ENCODE measurements around the gene HMCN1.

The HMCN1 gene

DNA sequence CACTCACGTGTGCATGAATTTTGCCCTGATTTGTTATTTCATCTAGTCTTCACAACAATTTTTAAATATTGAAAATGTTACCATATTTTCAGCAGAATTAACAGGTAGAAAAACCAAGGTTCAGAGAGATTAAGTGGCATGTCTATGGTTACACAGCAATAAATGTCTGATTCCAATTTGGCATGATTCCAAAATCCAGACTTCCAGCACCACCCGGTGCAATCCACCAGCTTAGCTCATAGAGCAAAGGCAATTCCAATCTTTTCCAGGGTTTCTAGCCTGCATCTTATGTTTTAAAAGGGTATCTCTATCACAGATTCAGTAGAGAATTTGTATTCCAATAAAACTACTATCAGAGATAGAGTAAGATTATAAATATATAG, 479.0 kb downstream of the HMCN1 start:
- TF ChIP-seq POLR2A (IDR thresholded peaks at IDR 0.05; ENCODE audit: extremely low read depth, insufficient read length) (no peak), MAX (IDR thresholded peaks at IDR 0.05; ENCODE audit: low read depth, low read length) (no peak), MYC (IDR thresholded peaks at IDR 0.05; ENCODE audit: low read depth, low read length) (no peak)
- no peak for DNase-seq (ENCODE audit: low read depth)
- no peak overlapping the region for H3K4me3 ChIP-seq (ENCODE audit: low read depth, low read length)

GRCh38 chr1:186214791-186215190, 480.6 kb downstream of the HMCN1 start:
- TF ChIP-seq, protein P1, sequence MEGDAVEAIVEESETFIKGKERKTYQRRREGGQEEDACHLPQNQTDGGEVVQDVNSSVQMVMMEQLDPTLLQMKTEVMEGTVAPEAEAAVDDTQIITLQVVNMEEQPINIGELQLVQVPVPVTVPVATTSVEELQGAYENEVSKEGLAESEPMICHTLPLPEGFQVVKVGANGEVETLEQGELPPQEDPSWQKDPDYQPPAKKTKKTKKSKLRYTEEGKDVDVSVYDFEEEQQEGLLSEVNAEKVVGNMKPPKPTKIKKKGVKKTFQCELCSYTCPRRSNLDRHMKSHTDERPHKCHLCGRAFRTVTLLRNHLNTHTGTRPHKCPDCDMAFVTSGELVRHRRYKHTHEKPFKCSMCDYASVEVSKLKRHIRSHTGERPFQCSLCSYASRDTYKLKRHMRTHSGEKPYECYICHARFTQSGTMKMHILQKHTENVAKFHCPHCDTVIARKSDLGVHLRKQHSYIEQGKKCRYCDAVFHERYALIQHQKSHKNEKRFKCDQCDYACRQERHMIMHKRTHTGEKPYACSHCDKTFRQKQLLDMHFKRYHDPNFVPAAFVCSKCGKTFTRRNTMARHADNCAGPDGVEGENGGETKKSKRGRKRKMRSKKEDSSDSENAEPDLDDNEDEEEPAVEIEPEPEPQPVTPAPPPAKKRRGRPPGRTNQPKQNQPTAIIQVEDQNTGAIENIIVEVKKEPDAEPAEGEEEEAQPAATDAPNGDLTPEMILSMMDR (IDR thresholded peaks at IDR 0.05; ENCODE audit: low read depth, low read length): no peak
- TF ChIP-seq MYC (IDR thresholded peaks at IDR 0.05; ENCODE audit: low read depth, low read length) (no peak), POLR2A (IDR thresholded peaks at IDR 0.05; ENCODE audit: extremely low read depth, insufficient read length) (no peak), MAX (IDR thresholded peaks at IDR 0.05; ENCODE audit: low read depth, low read length) (no peak)
- no peak overlapping the region for H3K4me3 ChIP-seq (ENCODE audit: low read depth, low read length)
- no peak for DNase-seq (ENCODE audit: low read depth)

DNA sequence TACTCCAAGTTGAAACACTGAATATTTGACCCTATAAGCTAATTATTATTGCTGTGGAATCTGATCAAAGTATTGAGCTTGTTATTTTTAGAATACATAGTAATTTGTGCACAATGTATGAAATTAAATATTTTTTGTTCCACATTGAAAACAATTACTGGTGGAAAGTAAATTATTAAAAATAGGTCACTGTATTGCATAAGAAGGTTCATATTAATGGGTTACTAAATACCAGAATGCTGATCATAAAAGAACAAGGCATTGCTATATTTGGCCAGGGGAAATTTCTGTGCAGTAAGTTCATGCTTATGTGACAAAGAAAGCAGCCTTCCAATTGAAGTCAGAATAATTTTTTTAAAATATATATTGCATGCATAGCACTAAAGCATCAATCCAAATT, 481.4 kb downstream of the HMCN1 start:
- H3K4me3 ChIP-seq (ENCODE audit: low read depth, low read length): no peak overlapping the region
- DNase-seq (ENCODE audit: low read depth): no peak
- TF ChIP-seq, protein P1 (IDR thresholded peaks at IDR 0.05; ENCODE audit: low read depth, low read length): no peak
- TF ChIP-seq MAX (IDR thresholded peaks at IDR 0.05; ENCODE audit: low read depth, low read length) (no peak), POLR2A (IDR thresholded peaks at IDR 0.05; ENCODE audit: extremely low read depth, insufficient read length) (no peak), MYC (IDR thresholded peaks at IDR 0.05; ENCODE audit: low read depth, low read length) (no peak)

DNA sequence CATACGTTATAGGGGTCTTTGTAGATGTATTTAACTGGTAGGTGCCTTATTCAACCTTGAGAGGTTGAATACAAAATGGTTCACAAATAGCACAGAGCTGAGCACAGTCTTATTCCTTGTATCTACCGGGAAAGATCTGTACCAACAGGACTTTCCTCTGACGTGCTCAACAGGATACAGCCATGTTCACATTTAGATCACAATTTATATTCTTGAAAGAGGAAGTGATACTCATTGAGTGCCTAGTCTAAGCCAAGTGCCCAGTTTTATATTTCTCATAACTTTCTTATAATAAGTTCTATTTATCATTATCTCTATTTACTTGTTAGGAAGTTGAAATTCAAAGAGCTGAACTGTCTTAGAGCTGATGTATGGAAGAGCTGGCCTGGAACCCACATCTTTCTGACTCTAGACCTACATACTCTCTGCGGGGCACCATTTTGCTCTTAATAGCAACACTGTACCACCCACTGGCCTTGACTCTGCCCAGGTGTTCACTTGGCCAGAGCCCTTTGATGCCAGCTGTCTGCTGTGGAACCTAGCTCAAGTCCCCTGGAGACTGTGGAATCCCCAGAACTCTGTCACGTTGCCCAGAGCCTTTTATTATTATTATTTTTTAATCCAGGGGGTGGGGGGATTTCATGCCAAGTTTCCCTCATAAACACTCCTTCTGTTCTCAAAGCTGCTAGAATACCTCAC, 484.6 kb downstream of the HMCN1 start:
- no peak overlapping the region for H3K4me3 ChIP-seq (ENCODE audit: low read depth, low read length)
- DNase-seq (ENCODE audit: low read depth): no peak
- TF ChIP-seq MYC (IDR thresholded peaks at IDR 0.05; ENCODE audit: low read depth, low read length) (no peak), MAX (IDR thresholded peaks at IDR 0.05; ENCODE audit: low read depth, low read length) (no peak), POLR2A (IDR thresholded peaks at IDR 0.05; ENCODE audit: extremely low read depth, insufficient read length) (no peak)
- TF ChIP-seq, protein P1 (IDR thresholded peaks at IDR 0.05; ENCODE audit: low read depth, low read length): no peak

DNA sequence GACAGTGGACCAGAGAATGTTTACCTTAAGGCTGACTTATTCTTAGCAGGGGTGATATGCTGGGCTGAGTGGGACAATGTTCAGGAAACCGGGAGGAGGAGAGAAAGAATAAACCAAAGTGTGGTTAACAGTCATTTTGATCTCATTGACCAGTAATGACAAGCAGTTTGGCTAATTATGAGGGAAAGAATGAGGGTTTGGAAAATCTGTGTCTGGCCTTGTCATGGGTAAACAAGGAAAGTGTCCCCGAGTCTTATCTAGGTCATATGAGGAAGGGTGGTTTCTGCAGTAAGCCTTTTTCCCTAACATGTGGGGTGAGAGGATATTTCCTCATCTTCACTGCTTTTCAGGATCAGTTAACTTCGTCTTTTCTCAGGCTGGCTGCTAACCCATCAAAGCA, 485.9 kb downstream of the HMCN1 start:
- no peak for TF ChIP-seq POLR2A (IDR thresholded peaks at IDR 0.05; ENCODE audit: extremely low read depth, insufficient read length)
- no peak for TF ChIP-seq MYC (IDR thresholded peaks at IDR 0.05; ENCODE audit: low read depth, low read length)
- no peak for TF ChIP-seq MAX (IDR thresholded peaks at IDR 0.05; ENCODE audit: low read depth, low read length)
- no peak for DNase-seq (ENCODE audit: low read depth)
- H3K4me3 ChIP-seq (ENCODE audit: low read depth, low read length): no peak overlapping the region

DNA sequence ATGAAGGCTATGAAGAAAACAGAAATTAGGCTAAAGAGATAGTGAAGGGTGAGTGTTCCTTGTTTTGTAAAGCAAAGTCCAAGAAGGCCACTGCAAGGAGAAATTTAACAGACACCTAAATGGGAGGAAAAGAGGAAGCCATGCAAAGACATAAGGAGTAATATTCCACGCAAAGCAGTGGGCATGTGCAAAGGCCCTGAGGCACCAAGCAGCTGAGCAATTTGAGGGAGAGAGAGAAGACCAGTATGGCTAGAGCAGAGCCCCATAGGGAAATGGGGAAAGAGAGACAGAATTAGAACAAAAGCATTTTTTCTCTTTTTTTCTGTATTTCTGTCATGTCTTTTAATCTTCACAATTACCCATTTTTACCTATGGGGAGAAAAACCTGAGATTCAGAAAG, 486.7 kb downstream of the HMCN1 start:
- H3K4me3 ChIP-seq (ENCODE audit: low read depth, low read length): no peak overlapping the region
- TF ChIP-seq POLR2A (IDR thresholded peaks at IDR 0.05; ENCODE audit: extremely low read depth, insufficient read length): no peak
- TF ChIP-seq MYC (IDR thresholded peaks at IDR 0.05; ENCODE audit: low read depth, low read length): no peak
- TF ChIP-seq, protein P1 (IDR thresholded peaks at IDR 0.05; ENCODE audit: low read depth, low read length): no peak
- no peak for TF ChIP-seq MAX (IDR thresholded peaks at IDR 0.05; ENCODE audit: low read depth, low read length)
- no peak for DNase-seq (ENCODE audit: low read depth)
